HG03378 (cell line): ENCODE data around the gene TMEM117.
A peak's percentile ranks its signal among the peaks of the same experiment; 100 is the strongest.

ENCODE experiments used
- ATAC-seq: cut with Tn5 transposase; IDR thresholded peaks from one replicate; pipeline ENCODE4 v1.9.1; 2021; ENCODE audit warnings: mild to moderate bottlenecking, moderate library complexity; ENCODE audit not compliant: unreplicated experiment

TMEM117 gene

DNA sequence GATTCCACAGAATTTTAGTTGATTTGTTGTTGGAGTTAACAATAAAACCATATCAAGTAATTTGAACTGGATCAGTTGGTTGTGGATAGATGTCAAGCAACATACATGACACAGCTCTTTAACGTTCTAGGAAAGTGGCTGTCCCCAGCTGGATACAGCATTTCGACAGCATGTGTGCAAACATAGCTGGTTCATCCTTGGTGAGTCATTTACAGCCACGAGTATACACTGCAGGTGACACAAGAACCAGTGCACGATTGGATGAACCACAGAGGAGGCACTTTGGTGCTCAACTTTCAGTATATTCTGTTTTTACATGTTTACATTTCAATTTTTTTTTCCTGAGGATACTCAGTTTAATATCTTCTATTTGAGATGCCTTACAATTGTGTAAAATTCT, 242.4 kb downstream of the TMEM117 start:
- no peak for ATAC-seq

DNA sequence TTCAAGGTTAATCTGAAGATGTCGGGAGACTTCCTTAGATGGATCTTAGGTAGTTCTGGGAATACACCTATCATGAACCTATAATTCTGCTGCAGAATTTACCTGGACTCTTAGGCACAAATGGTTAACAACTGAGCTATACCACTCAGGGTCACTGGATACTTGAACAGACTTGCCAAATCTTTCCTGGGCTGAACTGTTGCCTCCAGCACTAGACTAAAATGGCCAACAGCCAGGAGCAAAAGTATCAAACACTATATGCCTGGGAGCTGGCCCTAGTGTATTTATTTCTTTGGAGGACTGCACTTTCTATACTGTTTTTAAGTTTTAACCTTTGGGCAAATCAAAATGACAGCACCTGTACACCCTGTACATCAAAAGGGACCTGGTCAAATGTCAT, 252.8 kb downstream of the TMEM117 start:
- ATAC-seq = no peak

DNA sequence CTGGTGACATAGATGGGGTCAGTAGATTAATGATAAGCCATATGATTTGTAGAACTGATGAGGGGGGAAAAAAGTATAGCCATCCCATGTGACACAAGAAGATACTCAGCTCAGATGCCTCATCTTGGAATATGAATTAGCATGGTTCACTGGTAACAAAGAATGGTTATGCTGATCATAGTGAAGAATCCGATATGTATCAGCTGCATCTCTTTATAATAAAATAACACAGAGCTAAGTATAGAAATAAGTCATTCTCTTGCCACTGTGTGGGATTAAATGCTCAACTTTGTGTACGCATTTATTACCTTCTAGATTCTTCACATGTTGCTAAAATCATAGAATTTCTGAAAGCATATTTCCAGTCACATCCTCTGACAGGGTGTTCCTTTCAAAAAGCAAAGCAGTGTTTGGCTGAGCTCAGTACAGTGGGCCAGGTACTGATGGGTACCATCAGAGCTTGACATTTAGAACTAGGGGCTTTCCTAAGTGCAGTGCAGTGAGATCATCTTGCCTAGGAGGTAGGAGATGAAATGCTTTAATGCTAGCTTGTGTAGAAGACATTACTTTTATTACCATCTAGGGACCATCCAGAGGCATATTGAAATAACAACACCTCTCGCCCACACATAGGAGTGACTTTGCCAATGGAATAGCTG, 256.2 kb downstream of the TMEM117 start:
- no peak for ATAC-seq

DNA sequence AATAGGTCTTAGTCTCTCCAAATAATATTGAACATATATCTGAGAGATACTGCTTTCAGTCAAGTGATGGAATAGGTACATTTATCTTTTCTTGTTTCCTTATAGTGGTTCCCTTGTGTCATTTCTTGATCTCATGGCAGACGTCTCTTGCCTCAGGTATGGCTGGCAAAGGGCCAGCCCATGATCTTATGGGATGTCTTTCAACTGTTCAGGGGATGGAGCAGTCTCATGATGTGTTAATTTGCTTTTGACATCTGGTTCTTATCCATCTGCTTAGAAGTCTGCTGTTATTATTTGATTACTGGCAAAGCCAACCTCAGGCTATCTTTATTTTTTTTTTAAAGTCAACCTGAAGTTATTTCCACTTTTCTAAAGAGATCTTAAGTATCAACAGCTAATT, 262.9 kb downstream of the TMEM117 start:
- ATAC-seq = no peak

DNA sequence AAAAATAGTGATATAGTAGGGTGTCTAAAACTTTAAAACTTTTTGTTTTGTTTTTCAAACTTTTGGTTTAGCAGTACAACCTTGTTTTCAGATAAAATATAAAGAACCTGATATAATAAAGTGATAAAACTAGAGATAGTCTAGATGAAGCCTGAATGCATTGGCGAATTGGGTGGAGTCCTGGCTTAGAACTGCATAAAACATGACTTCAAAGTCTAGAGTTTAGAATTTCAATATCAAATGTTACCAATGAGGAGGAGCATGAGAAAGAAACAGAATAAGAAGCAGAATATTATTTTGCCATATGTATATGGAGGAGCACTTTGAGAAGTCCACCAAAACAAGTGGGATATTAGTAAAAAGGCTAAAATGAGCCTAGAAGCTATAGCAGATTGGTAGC, 263.6 kb downstream of the TMEM117 start:
- ATAC-seq = no peak

DNA sequence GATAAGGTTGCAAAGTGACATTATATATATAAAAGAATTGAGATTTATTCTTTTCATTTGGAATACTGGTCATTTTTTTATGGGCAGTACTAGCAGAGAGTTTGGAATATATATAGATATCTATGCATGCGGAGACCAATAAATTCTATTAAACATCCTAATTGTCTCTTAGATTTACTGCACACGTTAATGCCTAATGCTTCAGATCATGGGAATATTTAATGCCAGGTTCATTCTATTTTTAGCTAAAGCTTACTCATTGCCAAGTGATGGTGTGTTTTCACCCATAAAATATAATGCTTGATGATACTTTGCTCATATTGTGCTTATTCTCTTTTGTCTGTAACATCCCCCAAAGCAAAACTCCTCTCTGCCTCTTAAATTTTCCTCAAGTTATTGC, 264.4 kb downstream of the TMEM117 start:
- no peak for ATAC-seq

DNA sequence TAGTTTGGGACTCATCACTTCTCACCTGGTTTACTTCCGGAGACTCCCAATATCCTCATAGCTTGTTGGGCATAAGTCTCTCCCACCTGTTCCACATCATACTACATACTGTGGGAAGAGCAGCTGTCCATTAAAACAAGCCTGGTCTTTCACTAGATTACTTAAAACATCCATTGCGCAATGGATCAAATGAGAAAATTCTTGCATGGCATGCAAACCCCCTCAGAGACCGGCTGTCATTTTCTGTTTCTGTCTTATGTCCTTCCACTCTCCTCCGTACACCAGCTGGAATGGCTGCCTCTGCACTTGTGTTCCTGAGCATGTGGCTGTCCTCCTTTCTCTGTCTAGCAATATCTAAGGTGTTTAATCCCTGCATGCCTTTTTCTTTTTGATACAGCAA, 265.6 kb downstream of the TMEM117 start:
- ATAC-seq = no peak

DNA sequence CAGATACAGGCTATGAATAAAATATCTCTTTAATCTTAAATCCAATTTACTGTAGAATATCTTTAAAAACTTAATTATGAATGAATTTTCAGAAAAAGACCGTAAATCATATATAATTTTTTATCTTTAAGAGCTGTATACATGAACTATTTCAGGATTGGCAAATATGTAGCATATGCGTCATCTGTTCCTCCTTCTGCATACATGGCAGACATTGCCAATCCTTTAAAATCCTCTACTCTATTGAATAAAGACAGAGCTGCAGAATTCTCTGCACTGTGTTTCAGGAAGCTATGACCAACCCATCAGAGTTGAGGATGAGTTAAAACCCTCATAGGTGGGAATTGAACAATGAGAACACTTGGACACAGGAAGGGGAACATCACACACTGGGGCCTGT, 279.0 kb downstream of the TMEM117 start:
- no peak for ATAC-seq

DNA sequence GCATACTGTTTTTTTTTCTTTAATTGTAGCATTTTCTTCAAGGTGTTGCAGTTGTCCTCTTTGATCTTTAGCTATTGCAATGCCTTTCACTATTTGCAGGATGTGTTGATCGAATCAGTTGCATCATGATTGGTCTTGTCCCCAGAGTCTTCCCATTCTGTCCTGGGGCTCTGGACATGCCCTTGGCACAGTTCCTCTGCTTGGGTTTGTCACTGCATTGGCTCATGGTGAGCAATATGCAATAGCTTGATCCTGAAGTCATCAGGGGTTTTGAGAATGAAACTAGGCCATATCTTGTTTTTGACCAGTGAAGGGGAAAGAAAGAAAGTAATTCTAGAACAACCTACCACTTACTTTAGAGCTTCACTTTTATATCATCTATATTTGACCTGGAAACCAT, 281.5 kb downstream of the TMEM117 start:
- ATAC-seq = no peak

DNA sequence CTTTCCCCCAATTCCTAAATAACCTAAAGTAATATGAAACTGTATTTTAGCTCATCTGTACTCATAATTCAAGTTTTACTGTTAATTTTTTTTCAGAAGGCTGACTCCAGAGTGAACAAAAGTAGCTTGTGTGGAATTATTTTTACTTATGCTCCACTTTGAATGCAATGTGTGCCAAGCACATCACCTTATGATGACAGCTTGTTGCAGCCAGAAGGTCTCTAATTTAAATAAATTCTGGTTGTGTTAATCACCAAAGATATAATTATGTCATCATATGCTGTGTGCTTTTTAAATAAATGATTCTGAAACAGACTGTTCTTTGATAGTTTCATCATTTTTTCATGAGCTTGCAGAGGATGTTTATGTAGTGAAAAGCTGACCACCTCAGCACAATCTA, 283.1 kb downstream of the TMEM117 start:
- no peak for ATAC-seq

DNA sequence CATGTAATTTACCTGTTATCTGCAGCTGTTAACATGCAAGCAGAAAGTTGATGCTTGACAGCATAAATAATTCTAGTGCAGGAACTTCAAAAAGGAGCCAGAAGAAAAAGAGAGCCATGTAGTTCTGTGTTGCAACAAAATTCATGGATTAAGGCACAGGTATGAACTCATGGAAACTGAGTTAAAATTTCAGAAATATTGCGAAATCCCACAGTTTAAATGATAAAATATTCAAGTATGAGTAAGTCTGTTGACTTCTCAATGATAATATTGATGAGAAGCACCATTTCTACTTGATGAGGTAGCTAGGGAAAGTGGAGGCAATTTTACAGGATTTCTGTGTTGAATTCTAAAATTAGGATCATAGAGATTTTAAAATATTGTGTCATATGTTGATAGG, 290.9 kb downstream of the TMEM117 start:
- no peak for ATAC-seq

DNA sequence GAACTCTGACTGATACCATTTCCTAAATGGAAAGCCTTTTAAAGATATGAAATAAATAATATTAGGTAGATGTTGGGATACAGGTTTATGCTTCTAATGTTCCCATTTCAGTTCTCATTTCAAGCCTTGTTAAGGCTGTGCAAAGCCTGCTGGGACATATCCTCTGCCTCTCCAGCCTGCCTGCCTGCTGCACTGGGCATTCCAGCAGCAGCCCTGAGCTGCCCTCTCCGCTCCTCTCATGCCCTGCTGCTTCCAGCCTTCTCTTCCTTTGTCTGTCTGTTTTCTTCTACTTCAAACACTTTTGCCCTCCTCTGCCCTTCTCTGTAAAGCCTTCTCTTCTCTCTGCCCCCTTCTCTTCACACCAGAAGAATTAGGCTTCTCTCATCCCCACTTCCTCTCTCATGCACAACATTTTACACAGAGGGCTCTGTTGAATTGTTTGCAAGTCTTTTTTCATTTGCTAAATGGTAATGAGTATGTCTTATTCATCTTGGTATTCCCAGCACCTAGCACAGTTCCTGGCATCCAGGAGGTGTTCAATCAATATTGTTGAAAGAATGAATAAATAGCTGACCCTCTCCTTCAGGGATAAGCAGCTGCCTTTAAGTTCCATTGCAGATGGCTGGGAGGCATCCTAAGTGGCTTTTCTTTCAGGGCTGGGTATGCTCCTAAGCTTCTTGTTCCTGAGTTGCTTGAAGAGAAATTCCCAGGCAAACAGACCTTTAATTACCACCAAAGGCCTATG, 292.3 kb downstream of the TMEM117 start:
- no peak for ATAC-seq

DNA sequence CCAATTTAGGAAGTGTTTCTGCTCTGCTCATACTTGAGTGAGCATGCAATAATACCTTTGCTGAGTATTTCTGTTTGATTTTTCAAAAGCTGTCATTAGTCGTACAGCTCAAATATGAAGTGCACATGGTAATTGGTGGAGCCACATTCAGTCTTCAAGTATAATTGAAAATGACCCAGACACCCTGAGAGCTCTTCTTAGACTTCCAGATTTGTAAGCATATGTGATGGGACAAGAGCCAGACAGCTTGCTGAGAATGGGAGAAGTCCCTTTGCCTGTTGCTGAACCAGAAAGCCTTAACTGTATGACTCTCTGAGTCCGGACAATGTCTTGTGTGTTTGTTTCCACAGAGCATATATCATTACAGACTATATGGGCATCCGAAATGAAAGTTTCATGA, 307.3 kb downstream of the TMEM117 start:
- no peak for ATAC-seq

DNA sequence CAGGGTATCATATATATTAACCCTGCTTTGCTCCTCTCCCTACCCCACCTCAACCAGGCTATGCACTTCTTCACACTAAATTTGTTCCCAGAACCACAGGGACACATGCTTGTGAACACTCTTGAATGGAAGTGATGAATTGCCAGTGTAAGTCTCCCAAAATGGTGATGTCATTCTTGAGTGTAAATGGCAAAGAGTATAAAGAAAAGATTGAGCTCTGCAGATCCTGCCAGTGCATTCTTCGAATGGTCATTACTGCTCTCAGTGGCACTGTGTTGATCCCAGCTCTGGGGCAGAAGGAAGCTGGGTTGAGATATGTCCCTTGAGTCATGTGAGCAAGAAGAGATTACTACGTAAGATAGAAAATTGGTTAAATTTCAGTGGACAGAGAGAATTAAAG, 313.1 kb downstream of the TMEM117 start:
- no peak for ATAC-seq

DNA sequence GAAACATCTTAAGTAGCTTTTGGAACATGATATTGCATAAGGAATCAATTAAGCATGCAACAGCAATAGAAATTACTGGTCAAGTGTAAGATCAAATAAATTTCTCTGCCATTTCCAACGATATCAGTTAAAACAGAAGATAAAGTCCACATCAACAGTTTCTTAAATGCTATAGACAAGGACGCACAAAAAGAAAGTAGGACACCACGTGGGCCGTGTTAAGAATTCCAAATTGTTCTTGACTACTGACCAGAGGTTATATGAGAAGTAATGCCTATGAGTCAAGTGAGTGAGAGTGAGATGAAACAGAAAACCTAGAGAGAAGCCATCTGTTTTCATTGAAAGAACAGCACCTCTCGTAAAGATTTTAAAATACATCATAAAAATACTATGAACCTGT, 318.2 kb downstream of the TMEM117 start:
- ATAC-seq = no peak

DNA sequence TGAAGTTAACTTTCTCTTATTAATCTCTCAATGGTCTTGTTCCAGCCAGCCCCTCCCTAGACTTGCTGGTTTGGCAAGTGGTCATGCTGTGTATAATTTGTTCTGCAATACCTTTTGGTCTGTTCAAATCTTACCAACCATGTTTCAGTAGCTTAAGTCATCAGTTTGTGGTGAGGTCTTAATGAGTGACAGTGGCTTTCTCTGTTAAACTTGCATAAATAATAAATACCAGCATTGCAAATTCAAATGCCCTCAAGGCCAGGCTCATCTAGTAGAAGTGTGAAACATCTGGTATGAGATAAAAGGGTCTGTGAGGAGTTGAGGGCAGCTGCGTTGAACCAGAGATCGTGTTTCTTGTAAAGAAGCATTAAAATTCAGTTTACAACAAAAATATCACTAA, 319.5 kb downstream of the TMEM117 start:
- ATAC-seq = no peak

DNA sequence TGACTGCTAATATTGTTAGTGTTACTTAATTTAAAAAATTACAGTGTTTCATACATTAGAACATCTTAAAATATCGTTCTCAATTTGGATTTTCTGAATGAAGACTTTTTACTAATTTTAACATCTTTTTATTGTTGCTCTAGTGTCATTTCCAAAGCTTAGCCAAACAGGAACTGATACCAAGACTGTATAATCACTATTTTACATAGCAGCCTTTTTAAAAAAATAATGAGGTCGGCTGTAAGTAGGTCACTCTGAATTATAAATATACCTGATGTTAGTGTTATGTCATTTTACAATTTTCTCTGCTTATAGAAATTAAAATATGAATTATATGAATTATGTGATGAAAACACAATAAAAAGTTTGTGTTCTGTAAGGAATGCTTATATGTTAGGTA, 321.5 kb downstream of the TMEM117 start:
- peak; percentile 97 for ATAC-seq

DNA sequence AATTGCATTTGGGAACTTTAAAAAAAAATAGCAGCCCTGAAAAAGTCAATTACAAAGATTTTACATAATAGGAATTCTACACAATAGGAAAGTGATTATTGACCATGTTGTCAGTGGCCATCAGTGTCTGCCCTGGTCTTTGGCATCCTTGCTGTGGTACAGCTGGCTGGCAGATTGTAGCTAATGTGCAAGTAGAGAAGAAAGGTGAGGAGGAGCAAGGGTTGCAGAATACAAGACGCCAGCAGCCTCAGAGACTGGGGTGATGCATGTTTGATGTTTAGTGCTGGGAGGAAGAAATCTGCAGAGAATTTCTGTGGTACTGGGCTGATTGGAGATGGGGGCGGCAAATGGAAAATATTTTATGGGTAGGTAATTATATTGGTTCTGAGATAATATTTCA, 322.9 kb downstream of the TMEM117 start:
- ATAC-seq = no peak

DNA sequence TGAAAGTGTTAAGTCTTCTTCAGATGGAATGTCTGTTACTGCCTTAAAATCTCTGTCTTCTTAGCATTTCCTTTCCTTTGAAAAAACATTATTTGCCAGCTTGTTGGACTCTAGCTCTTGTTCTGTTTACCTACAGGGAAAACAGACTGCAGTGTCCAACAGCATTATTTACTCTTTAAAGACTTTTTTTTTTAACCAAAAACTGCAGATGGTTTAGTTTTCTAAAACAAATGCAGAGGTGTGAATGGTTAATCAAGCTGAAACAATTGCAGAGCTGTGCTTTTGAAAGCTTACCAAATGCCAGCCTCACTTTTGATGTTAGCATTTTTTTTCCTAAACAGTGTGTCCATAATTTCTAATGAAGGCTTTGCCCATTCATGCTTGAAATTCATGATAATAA, 323.3 kb downstream of the TMEM117 start:
- ATAC-seq = no peak

DNA sequence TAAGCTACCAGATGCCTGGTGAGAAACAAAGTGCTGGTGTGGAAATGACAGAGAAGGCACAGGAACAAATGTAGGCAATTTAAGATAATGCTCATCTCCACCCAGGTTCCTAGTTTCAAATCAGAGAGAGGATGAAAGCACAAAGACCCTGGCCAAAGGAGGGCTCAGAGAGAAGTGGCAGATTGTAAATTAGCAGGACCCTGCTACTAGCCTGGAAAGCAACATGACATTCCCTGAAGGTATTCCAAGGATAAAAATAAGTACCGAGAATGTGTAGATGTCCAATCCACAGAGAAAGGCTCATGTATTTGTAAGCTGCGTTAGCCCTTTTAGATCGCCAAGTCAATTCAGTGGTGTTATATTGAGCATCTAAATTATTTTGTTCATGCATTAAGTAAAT, 324.0 kb downstream of the TMEM117 start:
- no peak for ATAC-seq

DNA sequence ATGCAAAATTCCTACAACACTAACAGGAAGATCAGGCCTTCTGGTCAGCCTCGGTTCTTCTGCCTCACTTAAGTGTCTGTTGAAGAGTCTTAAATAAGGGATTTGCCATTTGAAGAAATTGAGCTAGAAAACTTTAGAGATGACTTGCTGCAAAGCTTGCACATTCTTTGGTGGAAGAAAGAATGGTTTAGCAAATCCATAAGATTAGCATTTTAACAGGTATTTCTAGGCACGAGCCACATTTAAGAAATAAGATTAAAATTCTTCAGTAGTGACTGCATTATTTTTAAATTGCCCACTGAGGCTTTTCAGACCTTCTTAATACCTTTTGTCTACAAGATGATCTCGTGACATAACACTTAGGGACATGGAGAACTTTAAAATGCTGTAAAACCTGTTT, 327.1 kb downstream of the TMEM117 start:
- ATAC-seq = no peak

DNA sequence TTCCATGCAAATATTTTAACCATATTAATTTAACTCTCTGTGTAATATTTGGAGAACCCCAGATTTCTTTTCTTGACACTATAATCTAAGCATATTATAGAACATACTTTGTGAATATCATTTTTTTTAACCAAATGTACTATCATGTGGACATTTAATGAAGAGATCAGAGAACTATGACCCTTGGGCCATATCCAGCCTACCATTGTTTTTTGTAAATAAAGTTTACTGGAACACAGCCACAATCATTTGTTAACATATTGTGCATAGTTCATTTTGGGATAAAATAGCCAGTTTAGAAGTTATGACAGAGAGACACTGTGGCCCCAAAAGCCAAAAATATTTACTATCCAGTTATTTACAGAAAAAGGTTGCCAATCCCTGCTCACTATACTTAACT, 338.2 kb downstream of the TMEM117 start:
- ATAC-seq = no peak
